Measurements from ENCODE around the gene DOCK6. TPM values are rescaled to one million over a fixed set of nuclear protein-coding genes. Genes with fewer than 3 reads are reported as not detected.

Gene DOCK6
- total RNA-seq, 4 donors from 2014 or later: 19.7 to 94.0 (median 33.3) TPM

GRCh38 chr19:11159598-11160439 is 102.5 kb downstream of the DOCK6 start:
- H3K27ac ChIP-seq: peak overlapping the region; percentile 21 to 89 (median 78)
- WGBS, 2 donors: 46 to 57% methylated on average over 16 of the region's 16 CpGs
- no peaks in the 10 kb centered on the region for H3K27me3 ChIP-seq
- H3K4me1 ChIP-seq: peaks cover 11 to 66% (median 39%) of the 10 kb centered on the region in 3 donors
- intact Hi-C loops (cut with DNase I): no loop called here
- no peaks in the 10 kb centered on the region for H3K36me3 ChIP-seq
- no peaks in the 10 kb centered on the region for H3K9me3 ChIP-seq
- DNase-seq: no peak
- TF ChIP-seq CTCF (IDR thresholded peaks at IDR 0.05) (no peak), POLR2A (IDR thresholded peaks at IDR 0.05) (no peak)
- no peak overlapping the region for H3K4me3 ChIP-seq

GRCh38 chr19:11155373-11156120 is 106.8 kb downstream of the DOCK6 start, which contains the start of gene SPC24:
Gene SPC24, minus strand, starts transcription at chr19:11155782. Its CDS starts 6 bp downstream, at chr19:11155776.
- H3K4me1 ChIP-seq: peaks cover 15 to 86% (median 44%) of the 10 kb centered on the region in 3 donors
- 0% methylated on average over 7 to 13 of the region's 50 CpGs for WGBS, 2 donors
- H3K36me3 ChIP-seq: no peaks in the 10 kb centered on the region
- TF ChIP-seq CTCF (IDR thresholded peaks at IDR 0.05) (no peak), POLR2A (IDR thresholded peaks at IDR 0.05) (no peak)
- H3K9me3 ChIP-seq: no peaks in the 10 kb centered on the region
- H3K4me3 ChIP-seq: peak within 1 kb of the TSS; percentile 53 to 76 (median 60)
- no peaks in the 10 kb centered on the region for H3K27me3 ChIP-seq
- H3K27ac ChIP-seq: peak within 1 kb of the TSS; percentile 59 to 79 (median 71)
- peak; percentile 48 for DNase-seq
- intact Hi-C loops (cut with DNase I): no loop called here

GRCh38 chr19:11154683-11155047 is 107.7 kb downstream of the DOCK6 start:
- intact Hi-C loops (cut with DNase I): no loop called here

GRCh38 chr19:11152318-11153062 is 109.8 kb downstream of the DOCK6 start:
- Histone ChIP-seq H3K4me1 (peaks cover 15 to 67% (median 33%) of the 10 kb centered on the region in 3 donors), H3K27ac (peak overlapping the region; percentile 57 to 80 (median 76)), H3K36me3 (no peaks in the 10 kb centered on the region), H3K27me3 (no peaks in the 10 kb centered on the region), H3K9me3 (no peaks in the 10 kb centered on the region), H3K4me3 (no peak overlapping the region)
- no peak for DNase-seq
- TF ChIP-seq POLR2A (IDR thresholded peaks at IDR 0.05): no peak
- no peak for TF ChIP-seq CTCF (IDR thresholded peaks at IDR 0.05)
- intact Hi-C loops (cut with DNase I): no loop called here
- WGBS, 2 donors: 48 to 63% methylated on average over 8 to 10 of the region's 11 CpGs

More at GRCh38 chr19:11154683-11155047, 107.7 kb downstream of the DOCK6 start:
- DNase-seq: no peak
- Histone ChIP-seq H3K4me1 (peaks cover 15 to 81% (median 44%) of the 10 kb centered on the region in 3 donors), H3K27me3 (no peaks in the 10 kb centered on the region), H3K27ac (peak overlapping the region in 2 of 4 donors; percentile 3 to 34), H3K36me3 (no peaks in the 10 kb centered on the region), H3K4me3 (peak overlapping the region; percentile 53 to 76 (median 60)), H3K9me3 (no peaks in the 10 kb centered on the region)
- TF ChIP-seq POLR2A (IDR thresholded peaks at IDR 0.05): no peak
- no peak for TF ChIP-seq CTCF (IDR thresholded peaks at IDR 0.05)
- 49 to 50% methylated on average over 6 of the region's 6 CpGs for WGBS, 2 donors
